ENCODE results near the gene KLF16.

KLF16 gene

DNA sequence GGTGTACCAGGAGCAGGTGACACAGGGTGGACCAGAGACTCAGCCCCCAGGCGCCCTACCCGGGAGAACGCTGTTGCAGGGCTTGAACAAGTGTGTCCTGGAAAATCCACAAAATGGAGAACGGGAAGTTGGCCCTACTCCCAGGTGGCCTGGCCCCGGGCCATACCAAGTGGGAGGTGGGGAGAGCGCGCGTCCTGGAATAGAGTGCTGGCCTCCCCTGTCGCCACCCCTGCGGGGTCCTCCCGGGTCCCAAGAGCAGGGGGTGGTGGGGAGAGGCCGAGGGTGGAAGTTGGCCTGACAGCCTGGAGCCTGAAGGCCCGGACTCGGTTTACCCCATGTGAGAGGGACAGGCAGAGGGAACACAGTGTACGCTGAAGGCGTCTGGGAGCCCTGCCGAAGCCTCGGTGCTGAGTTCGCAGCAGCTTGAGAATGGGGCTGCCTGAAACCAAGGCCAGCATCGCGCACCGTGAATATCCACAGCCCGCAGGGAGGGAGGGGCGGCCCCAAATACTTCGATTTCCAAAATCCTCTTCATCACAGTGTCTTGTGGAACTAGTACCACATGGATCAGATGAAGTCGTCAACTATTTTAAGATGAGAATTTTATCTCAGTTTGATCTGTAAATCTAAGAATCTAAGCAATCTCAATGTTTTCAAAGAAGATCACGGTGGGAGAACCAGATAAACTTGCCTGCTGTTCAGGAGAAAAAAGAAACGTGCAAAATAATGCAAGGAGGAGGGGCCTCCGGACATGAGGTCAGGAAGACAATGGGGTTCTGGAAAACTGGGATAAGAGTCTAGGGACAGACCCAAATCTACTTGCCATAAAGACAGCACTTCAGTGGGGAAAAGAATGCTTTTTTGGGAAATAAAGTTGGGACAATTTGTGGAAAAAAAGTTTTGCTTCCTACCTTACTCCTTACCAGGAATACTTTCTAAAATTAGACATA, 10.4 kb upstream of the KLF16 start:
- peak overlapping the region; percentile 3 to 18 for H3K4me3 ChIP-seq (replicated peaks in 1 of 2; ENCODE audit: low read depth in 2 of 2, low read length in 2 of 2)
- no peak for TF ChIP-seq CTCF (IDR thresholded peaks at IDR 0.05; ENCODE audit: low read depth, low read length)
- no peak for DNase-seq (ENCODE audit: low read depth in 2 of 2)

DNA sequence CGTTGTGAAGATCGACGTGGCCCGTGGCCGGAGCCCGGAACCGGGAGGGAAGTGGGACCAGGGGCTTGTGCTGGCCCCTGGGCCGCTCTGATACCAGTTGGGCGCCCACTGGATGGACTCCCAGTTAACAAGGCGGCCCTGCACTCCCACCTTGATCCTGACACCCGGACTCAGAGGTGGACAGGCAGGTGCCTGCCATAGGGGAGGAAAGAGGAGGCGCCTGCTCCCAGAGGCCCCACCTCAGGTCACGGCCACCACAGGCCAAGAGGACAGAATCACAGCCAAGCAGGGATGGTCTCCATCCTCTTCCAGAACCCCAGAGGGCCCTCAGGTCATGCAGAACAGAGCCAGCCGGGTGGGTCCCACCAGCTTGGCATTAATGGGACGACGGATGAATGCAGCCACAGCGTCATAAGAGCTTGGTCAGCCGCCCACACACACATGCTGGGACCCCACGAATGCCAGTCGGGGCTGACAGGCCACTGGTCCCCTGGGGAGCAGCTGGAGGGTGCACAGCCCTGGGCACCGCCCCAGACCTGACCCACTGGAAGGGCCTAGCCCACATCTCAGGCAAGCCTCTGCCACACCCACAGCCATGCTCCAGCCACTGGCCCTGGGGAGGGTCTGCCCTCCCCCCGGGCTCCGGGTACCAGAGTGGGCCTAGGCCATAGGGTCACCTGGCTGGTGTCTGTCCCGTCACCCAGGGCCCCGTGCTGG, 9.6 kb upstream of the KLF16 start:
- DNase-seq (ENCODE audit: low read depth in 2 of 2): no peak
- TF ChIP-seq CTCF (IDR thresholded peaks at IDR 0.05; ENCODE audit: low read depth, low read length): no peak
- H3K4me3 ChIP-seq (replicated peaks in 1 of 2; ENCODE audit: low read depth in 2 of 2, low read length in 2 of 2): no peak overlapping the region

DNA sequence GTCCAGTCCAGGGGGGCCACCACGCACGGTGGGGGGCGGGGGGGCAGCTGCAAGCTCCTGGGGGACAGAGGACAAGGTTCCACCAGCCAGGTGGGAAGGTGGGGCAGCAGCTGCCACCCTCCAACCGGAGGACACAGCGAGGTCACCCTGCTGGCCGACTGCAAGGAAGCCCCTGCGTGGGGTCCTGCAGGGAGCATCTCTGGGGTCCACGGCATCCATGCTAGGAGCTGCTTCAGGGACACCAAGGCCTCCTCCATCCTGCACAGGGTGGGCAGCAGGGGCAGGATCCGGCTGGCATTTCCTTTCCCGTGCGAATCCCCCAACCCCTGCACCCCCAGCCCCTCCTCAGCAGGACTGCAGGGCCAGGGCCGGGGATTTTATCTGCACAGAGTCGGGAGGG, 8.3 kb upstream of the KLF16 start:
- H3K4me3 ChIP-seq (replicated peaks in 1 of 2; ENCODE audit: low read depth in 2 of 2, low read length in 2 of 2): no peak overlapping the region
- no peak for DNase-seq (ENCODE audit: low read depth in 2 of 2)
- no peak for TF ChIP-seq CTCF (IDR thresholded peaks at IDR 0.05; ENCODE audit: low read depth, low read length)

DNA sequence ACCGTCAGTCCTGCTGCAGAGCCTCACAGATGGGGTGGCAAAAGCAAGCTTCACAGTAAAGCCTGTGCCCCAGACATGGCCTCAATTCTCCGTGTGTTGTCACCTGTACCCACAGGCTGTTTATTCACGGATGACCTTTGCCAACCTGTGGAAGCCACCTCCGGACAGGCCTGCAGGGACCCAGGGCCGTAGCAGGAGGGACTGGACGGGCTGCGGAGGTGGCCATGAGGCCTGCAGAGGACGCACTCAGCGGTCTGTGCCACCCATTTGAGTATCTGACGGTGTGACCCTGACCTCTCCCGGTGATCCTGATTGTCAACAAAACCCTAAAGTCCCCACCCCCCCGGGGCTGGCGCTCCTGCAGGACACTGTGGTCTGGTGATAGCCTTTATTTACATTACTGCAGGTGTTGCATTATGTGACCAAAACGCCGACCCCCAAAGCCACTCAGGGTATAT, 7.8 kb upstream of the KLF16 start:
- TF ChIP-seq CTCF (IDR thresholded peaks at IDR 0.05; ENCODE audit: low read depth, low read length): no peak
- H3K4me3 ChIP-seq (replicated peaks in 1 of 2; ENCODE audit: low read depth in 2 of 2, low read length in 2 of 2): no peak overlapping the region
- no peak for DNase-seq (ENCODE audit: low read depth in 2 of 2)

DNA sequence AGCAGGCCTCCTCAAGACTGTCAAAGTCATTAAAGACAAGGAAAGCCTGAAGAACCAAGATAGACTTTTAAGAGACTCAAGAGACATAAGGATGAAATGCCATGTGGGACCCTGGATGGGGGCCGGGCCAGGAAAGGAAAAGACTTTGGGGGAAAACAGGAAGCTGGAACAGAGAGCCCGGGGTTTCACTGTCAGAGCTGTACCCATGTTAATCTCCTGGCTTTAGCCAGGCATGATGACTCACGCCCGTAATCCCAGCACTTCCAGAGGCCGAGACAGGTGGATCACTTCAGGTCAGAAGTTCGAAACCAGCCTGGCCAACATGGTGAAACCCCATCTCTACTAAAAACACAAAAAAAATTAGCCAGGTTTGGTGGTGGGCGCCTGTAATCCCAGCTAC, 5.6 kb upstream of the KLF16 start:
- no peak for DNase-seq (ENCODE audit: low read depth in 2 of 2)
- no peak for TF ChIP-seq CTCF (IDR thresholded peaks at IDR 0.05; ENCODE audit: low read depth, low read length)
- no peak overlapping the region for H3K4me3 ChIP-seq (replicated peaks in 1 of 2; ENCODE audit: low read depth in 2 of 2, low read length in 2 of 2)

- no peak for DNase-seq (ENCODE audit: low read depth in 2 of 2)
- TF ChIP-seq CTCF (IDR thresholded peaks at IDR 0.05; ENCODE audit: low read depth, low read length): no peak
- H3K4me3 ChIP-seq (replicated peaks in 1 of 2; ENCODE audit: low read depth in 2 of 2, low read length in 2 of 2): no peak overlapping the region
These were observed 4.0 kb upstream of the KLF16 start for GRCh38 chr19:1867349-1867724.

Measured in cardiac fibroblast (primary cell).